ENCODE measurements around the gene RIMBP2.

DNA sequence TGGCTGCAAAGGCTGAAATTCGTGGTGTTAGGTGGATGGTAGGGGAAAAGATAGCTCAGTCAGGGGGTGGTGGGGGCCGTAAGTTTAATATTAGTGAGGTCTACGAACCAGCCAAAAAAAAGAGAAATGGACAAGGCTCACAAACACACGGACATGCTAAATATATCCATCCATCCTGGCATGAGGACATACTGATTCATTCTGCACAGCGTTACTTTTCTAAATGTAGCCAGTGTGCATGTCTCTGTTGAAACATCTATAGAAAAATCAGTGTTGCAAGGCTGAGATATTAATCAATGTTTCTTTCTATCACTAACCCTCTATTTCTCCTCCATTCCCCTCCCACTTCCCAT, 227.8 kb downstream of the RIMBP2 start:
- TF ChIP-seq, protein P1, sequence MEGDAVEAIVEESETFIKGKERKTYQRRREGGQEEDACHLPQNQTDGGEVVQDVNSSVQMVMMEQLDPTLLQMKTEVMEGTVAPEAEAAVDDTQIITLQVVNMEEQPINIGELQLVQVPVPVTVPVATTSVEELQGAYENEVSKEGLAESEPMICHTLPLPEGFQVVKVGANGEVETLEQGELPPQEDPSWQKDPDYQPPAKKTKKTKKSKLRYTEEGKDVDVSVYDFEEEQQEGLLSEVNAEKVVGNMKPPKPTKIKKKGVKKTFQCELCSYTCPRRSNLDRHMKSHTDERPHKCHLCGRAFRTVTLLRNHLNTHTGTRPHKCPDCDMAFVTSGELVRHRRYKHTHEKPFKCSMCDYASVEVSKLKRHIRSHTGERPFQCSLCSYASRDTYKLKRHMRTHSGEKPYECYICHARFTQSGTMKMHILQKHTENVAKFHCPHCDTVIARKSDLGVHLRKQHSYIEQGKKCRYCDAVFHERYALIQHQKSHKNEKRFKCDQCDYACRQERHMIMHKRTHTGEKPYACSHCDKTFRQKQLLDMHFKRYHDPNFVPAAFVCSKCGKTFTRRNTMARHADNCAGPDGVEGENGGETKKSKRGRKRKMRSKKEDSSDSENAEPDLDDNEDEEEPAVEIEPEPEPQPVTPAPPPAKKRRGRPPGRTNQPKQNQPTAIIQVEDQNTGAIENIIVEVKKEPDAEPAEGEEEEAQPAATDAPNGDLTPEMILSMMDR (IDR thresholded peaks at IDR 0.05): no peak
- TF ChIP-seq EP300 (IDR thresholded peaks at IDR 0.05): no peak
- TF ChIP-seq POLR2AphosphoS5 (IDR thresholded peaks at IDR 0.05): no peak
- no peak for TF ChIP-seq POLR2A (IDR thresholded peaks at IDR 0.05; ENCODE audit: low read depth)
